Effector memory CD8-positive, alpha-beta T cell (primary cell): ENCODE measurements around the gene TNFAIP3.
A peak's percentile ranks its signal among the peaks of the same experiment; 100 is the strongest.
"Not testable (repeated sequence)": the region's sequence is repeated elsewhere in the genome, so short reads cannot be mapped to it uniquely, and the experiment has no call there.

Experiments
- ATAC-seq: fragments of 150-1000 bp; cut with Tn5 transposase; replicated peaks from 2 replicates; pipeline ENCODE4 v1.10.0; 2021; ENCODE audit warnings: mild to moderate bottlenecking, moderate library complexity
- DNase-seq, 3 experiments: peaks; one replicate each; pipeline ENCODE4 v3.0.0; 2021
- H3K27ac Mint-ChIP-seq, 2 donors: one replicate each; pipeline ENCODE4 v1.8.0; 2022; ENCODE audit warnings: mild to moderate bottlenecking in 2 of 2, mixed read lengths in 2 of 2, moderate library complexity in 2 of 2
- H3K27me3 Mint-ChIP-seq, 2 donors: one replicate each; pipeline ENCODE4 v1.8.0; 2022; ENCODE audit warnings: mixed read lengths in 2 of 2
- H3K36me3 Mint-ChIP-seq: one replicate; pipeline ENCODE4 v1.8.0; 2022; ENCODE audit warnings: mild to moderate bottlenecking, moderate library complexity, mixed read lengths; ENCODE audit not compliant: insufficient read depth
- H3K4me1 Mint-ChIP-seq, 2 donors: one replicate each; pipeline ENCODE4 v1.8.0; 2022; ENCODE audit warnings: low read depth in 2 of 2, mixed read lengths in 2 of 2
- H3K4me3 Mint-ChIP-seq, 2 donors: one replicate each; pipeline ENCODE4 v1.8.0; 2022; ENCODE audit warnings: mild to moderate bottlenecking in 2 of 2, mixed read lengths in 2 of 2, moderate library complexity in 2 of 2
- H3K9me3 Mint-ChIP-seq, 2 donors: one replicate each; pipeline ENCODE4 v1.8.0; 2022; ENCODE audit warnings: mixed read lengths in 2 of 2

The TNFAIP3 gene

DNA sequence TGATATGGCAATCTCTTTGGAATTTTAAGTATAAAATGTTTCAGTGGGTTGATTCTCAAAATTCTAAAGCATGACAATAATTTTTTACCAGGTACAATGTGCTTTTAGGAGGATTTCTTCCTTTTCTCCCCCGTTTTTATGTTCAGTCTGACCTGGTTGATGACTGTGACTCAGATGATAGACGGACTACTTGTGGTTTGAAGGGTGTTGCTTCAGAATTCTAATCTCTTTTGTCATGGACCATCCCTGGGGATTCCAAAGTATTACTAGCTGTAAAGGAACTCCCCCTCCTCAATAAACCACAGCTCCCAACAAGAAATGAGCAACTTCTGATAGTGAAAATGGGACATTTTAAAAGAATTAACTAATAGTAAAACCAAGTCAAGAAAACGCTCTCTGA, 34.9 kb upstream of the TNFAIP3 start:
- Mint-ChIP-seq H3K27ac (no peak overlapping the region), H3K4me3 (no peak overlapping the region)

GRCh38 chr6:137834508-137834907, 32.6 kb upstream of the TNFAIP3 start:
- Mint-ChIP-seq H3K27me3 (no peaks in the 10 kb centered on the region), H3K27ac (no peak overlapping the region), H3K36me3 (no peaks in the 10 kb centered on the region), H3K9me3 (peaks cover 3 to 12% of the 10 kb centered on the region in 2 donors), H3K4me1 (peaks cover 4 to 5% of the 10 kb centered on the region in 2 donors), H3K4me3 (no peak overlapping the region)
- DNase-seq (no peak), ATAC-seq (no peak)

More for the DNA sequence above, 34.9 kb upstream of the TNFAIP3 start:
- Mint-ChIP-seq H3K4me1 (peaks cover 15 to 18% of the 10 kb centered on the region in 2 donors), H3K36me3 (peaks cover 3% of the 10 kb centered on the region), H3K27me3 (no peaks in the 10 kb centered on the region), H3K9me3 (no peaks in the 10 kb centered on the region)
- ATAC-seq (no peak), DNase-seq (no peak)

DNA sequence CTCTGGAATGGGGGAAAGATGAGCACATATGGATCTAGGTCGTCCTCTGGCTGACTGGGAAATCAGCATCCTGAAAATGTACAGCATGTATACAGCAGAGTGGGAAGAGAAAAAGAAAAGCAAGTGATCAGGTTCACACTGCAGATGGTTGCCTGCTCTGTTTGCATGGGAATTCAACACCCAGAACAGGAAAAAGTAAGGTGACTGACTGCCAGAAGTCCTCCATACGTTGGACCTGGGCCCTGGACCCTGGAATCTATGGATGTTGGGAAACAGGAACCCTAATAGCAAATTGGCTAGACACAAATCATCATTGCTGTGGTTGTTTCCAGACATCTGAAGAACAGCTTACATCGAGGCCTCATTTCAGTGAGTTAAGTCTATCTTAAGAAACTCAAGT, 30.3 kb upstream of the TNFAIP3 start:
- H3K27me3 Mint-ChIP-seq, result no peaks in the 10 kb centered on the region
- DNase-seq (no peak), ATAC-seq (no peak)
- no peaks in the 10 kb centered on the region for H3K4me1 Mint-ChIP-seq
- no peaks in the 10 kb centered on the region for H3K36me3 Mint-ChIP-seq
- no peak overlapping the region for H3K4me3 Mint-ChIP-seq
- H3K9me3 Mint-ChIP-seq, result peaks cover 10 to 20% of the 10 kb centered on the region in 2 donors
- no peak overlapping the region for H3K27ac Mint-ChIP-seq

GRCh38 chr6:137838090-137838489, 29.0 kb upstream of the TNFAIP3 start:
- H3K36me3 Mint-ChIP-seq, H3K27me3 Mint-ChIP-seq, ATAC-seq, H3K4me3 Mint-ChIP-seq, H3K4me1 Mint-ChIP-seq, DNase-seq, H3K27ac Mint-ChIP-seq: not testable (repeated sequence)
- H3K9me3 Mint-ChIP-seq, result peaks cover 10 to 20% of the 10 kb centered on the region in 2 donors

DNA sequence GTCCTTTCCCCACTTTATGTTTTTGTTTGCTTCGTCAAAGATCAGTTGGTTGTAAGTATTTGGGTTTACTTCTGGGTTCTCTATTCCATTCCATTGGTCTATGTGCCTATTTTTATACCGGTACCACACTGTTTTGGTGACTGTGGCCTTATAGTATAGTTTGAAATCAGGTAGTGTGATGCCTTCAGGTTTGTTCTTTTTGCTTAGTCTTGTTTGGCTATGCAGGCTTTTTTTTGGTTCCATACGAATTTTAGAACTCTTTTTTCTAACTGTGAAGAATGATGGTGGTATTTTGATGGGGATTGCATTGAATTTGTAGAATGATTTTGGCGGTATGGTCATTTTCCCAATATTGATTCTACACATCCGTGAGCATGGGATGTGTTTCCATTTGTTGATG, 28.5 kb upstream of the TNFAIP3 start:
- not testable (repeated sequence) for H3K27me3 Mint-ChIP-seq, H3K36me3 Mint-ChIP-seq, H3K4me3 Mint-ChIP-seq, H3K27ac Mint-ChIP-seq, ATAC-seq, H3K4me1 Mint-ChIP-seq, DNase-seq
- peaks cover 10 to 20% of the 10 kb centered on the region in 2 donors for H3K9me3 Mint-ChIP-seq

DNA sequence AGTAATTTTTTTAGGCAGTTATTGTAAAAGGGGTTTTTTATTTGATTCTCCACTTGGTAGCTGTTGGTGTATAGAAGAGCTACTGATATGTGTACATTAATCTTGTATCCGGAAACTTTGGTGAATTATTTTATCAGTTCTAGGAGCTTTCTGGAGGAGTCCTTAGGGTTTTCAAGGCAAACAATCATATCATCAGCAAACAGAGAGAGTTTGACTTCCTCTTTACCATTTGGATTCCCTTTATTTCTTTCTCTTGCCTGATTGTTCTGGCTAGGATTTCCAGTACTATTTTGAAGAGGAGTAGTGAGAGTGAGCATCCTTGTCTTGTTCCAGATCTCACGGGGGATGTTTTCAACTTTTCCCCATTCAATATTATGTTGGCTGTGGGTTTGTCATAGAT, 28.0 kb upstream of the TNFAIP3 start:
- Mint-ChIP-seq H3K9me3 (peaks cover 10 to 20% of the 10 kb centered on the region in 2 donors), H3K36me3 (no peaks in the 10 kb centered on the region), H3K4me1 (no peaks in the 10 kb centered on the region), H3K4me3 (no peak overlapping the region), H3K27ac (no peak overlapping the region), H3K27me3 (no peaks in the 10 kb centered on the region)
- DNase-seq, result no peak
- ATAC-seq, result no peak

DNA sequence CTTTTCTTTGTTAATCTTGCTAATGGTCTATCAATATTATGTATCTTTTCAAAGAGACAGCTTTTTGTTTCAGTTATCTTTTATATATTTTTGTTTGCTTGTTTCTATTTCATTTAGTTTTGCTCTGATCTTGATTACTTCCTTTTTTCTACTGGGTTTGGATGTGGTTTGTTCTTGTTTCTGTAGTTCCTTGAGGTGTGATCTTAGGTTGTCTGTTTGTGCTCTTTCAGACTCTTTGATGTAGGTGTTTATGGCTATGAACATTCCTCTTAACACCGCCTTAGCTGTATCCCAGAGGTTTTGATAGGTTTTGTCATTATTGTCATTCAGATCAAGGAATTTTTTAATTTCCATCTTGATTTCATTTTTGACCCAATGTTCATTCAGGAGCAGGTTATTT, 26.8 kb upstream of the TNFAIP3 start:
- peaks cover 10 to 20% of the 10 kb centered on the region in 2 donors for H3K9me3 Mint-ChIP-seq
- H3K36me3 Mint-ChIP-seq, result no peaks in the 10 kb centered on the region
- H3K27me3 Mint-ChIP-seq, result no peaks in the 10 kb centered on the region
- no peaks in the 10 kb centered on the region for H3K4me1 Mint-ChIP-seq
- DNase-seq (no peak), ATAC-seq (no peak)
- H3K27ac Mint-ChIP-seq, result no peak overlapping the region
- H3K4me3 Mint-ChIP-seq, result no peak overlapping the region

DNA sequence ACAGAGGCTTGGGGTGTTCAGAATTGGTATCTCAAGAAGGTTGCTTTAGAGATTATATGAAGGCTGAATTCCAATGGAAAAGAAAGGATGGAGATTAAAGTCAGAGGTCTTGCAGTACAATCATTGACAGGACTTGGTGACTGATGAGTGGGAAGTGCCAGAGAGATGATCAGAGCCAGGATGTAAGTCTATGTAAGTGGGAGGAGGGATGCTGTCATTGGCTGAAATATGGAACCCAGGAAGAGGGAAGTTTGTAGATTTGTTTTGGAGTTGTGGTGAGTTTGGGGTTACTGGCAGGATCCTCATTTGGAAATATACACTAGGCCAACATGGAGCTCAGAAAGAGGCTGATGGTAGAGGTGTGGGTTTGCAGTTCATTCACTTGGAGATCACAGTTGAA, 23.8 kb upstream of the TNFAIP3 start:
- Mint-ChIP-seq H3K9me3 (peaks cover 10 to 17% of the 10 kb centered on the region in 2 donors), H3K27ac (no peak overlapping the region), H3K27me3 (no peaks in the 10 kb centered on the region), H3K36me3 (no peaks in the 10 kb centered on the region), H3K4me3 (no peak overlapping the region), H3K4me1 (no peaks in the 10 kb centered on the region)
- DNase-seq, result no peak
- no peak for ATAC-seq

- not testable (repeated sequence) for H3K4me1 Mint-ChIP-seq, H3K27me3 Mint-ChIP-seq, H3K9me3 Mint-ChIP-seq, H3K36me3 Mint-ChIP-seq, H3K4me3 Mint-ChIP-seq, ATAC-seq, H3K27ac Mint-ChIP-seq, DNase-seq
Observed at GRCh38 chr6:137844327-137844726, 22.7 kb upstream of the TNFAIP3 start.

DNA sequence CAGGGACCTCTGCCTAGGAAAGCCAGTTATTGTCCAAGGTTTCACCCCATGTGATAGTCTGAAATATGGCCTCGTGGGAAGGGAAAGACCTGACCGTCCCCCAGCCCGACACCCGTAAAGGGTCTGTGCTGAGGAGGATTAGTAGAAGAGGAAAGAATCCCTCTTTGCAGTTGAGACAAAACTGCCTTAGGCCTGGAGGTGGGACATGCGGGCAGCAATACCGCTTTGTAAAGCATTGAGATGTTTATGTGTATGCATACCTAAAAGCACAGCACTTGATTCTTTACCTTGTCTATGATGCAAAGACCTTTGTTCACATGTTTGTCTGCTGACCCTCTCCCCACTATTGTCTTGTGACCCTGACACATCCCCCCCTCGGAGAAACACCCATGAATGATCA, 22.3 kb upstream of the TNFAIP3 start:
- not testable (repeated sequence) for H3K27ac Mint-ChIP-seq, H3K4me3 Mint-ChIP-seq, ATAC-seq, H3K4me1 Mint-ChIP-seq, H3K27me3 Mint-ChIP-seq, DNase-seq, H3K9me3 Mint-ChIP-seq, H3K36me3 Mint-ChIP-seq

- Mint-ChIP-seq H3K9me3 (peaks cover 2% of the 10 kb centered on the region in 2 donors), H3K27ac (no peak overlapping the region), H3K4me1 (no peaks in the 10 kb centered on the region), H3K27me3 (no peaks in the 10 kb centered on the region), H3K36me3 (no peaks in the 10 kb centered on the region), H3K4me3 (no peak overlapping the region)
- ATAC-seq (no peak), DNase-seq (no peak)
Observed at GRCh38 chr6:137845460-137845859, 21.6 kb upstream of the TNFAIP3 start.

- DNase-seq (no peak), ATAC-seq (no peak)
- no peak overlapping the region for H3K27ac Mint-ChIP-seq
- H3K9me3 Mint-ChIP-seq, result peaks cover 0 to 1% of the 10 kb centered on the region in 2 donors
- H3K36me3 Mint-ChIP-seq, result no peaks in the 10 kb centered on the region
- no peaks in the 10 kb centered on the region for H3K4me1 Mint-ChIP-seq
- no peak overlapping the region for H3K4me3 Mint-ChIP-seq
- no peaks in the 10 kb centered on the region for H3K27me3 Mint-ChIP-seq
Observed at GRCh38 chr6:137846274-137846673, 20.8 kb upstream of the TNFAIP3 start.

GRCh38 chr6:137846772-137847313, 20.2 kb upstream of the TNFAIP3 start:
- H3K4me3 Mint-ChIP-seq, result no peak overlapping the region
- no peaks in the 10 kb centered on the region for H3K27me3 Mint-ChIP-seq
- no peaks in the 10 kb centered on the region for H3K9me3 Mint-ChIP-seq
- no peaks in the 10 kb centered on the region for H3K36me3 Mint-ChIP-seq
- ATAC-seq, result peak; percentile 55
- no peak for DNase-seq
- no peak overlapping the region for H3K27ac Mint-ChIP-seq
- no peaks in the 10 kb centered on the region for H3K4me1 Mint-ChIP-seq

DNA sequence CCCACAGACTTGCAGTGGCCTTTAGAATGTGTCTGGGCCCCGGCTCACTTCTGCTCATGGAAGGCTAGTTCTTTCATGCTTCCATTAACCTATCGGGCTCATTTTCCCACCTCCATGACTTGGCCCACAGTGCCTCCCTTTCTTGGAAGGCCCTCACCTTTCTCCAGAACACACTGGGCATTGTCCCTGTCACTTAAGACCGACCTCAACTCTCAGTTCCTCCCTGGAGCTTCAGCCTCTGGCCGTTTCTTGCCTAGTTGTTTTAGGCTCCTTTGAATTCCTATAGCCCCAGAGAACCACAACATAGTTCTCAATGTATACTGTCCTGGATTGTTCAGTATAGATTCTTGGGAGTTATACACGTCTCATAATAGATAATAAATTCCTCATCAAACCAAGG, 19.3 kb upstream of the TNFAIP3 start:
- no peaks in the 10 kb centered on the region for H3K27me3 Mint-ChIP-seq
- H3K36me3 Mint-ChIP-seq, result no peaks in the 10 kb centered on the region
- no peak overlapping the region for H3K27ac Mint-ChIP-seq
- no peak for DNase-seq
- no peaks in the 10 kb centered on the region for H3K9me3 Mint-ChIP-seq
- H3K4me3 Mint-ChIP-seq, result no peak overlapping the region
- H3K4me1 Mint-ChIP-seq, result no peaks in the 10 kb centered on the region
- no peak for ATAC-seq

GRCh38 chr6:137848672-137849071, 18.4 kb upstream of the TNFAIP3 start:
- Mint-ChIP-seq H3K36me3 (no peaks in the 10 kb centered on the region), H3K4me1 (no peaks in the 10 kb centered on the region), H3K27me3 (no peaks in the 10 kb centered on the region), H3K27ac (no peak overlapping the region), H3K9me3 (no peaks in the 10 kb centered on the region), H3K4me3 (no peak overlapping the region)
- no peak for ATAC-seq
- no peak for DNase-seq
